ENCODE data around the gene SDK2. TPM values are rescaled to one million over a fixed set of nuclear protein-coding genes. Genes with fewer than 3 reads are reported as not detected.

SDK2 gene
- total and polyA plus RNA-seq, 2 of the 4 experiments (the other 2 are of a cell fraction), result under 0.01 to 0.03 TPM

DNA sequence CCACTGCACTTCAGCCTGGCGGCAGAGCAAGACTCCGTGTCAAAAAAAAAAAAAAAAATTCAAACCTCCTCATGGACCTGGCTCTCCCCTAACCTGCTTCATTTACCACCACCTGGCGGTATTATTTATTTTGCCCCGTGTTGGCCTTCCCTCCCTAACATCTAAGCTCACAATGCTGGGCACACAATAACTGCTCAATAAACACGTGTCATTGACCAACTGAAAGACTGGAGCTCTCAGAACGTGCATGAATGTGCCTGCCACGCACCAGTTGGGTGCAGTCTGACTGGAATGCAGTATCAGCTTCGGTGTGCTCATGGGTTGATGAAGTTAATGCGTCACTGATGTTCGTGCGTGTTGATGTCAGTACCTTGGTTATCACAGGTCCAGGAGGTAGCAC lies 268.1 kb downstream of the SDK2 start:
- Histone ChIP-seq H3K27me3 (ENCODE audit: control insufficient read depth, insufficient read depth, low read length) (peaks cover 22% of the 10 kb centered on the region), H3K23ac (ENCODE audit: low read depth, low read length) (no peak overlapping the region), H2AK9ac (replicated peaks; ENCODE audit: low read depth, low read length, poor library complexity) (no peak overlapping the region), H4K91ac (ENCODE audit: insufficient read depth, low read depth, low read length) (no peak overlapping the region), H2AFZ (replicated peaks; ENCODE audit: low read length, poor library complexity) (no peak overlapping the region), H3K9me3 (ENCODE audit: control insufficient read depth, insufficient read depth, low read length) (no peaks in the 10 kb centered on the region), H2BK20ac (ENCODE audit: low read depth, low read length) (no peak overlapping the region), H3K4me1 (ENCODE audit: control insufficient read depth, insufficient read depth, low read length) (peaks cover under 1% of the 10 kb centered on the region; the same call in 1 of the 2 replicates), H3K18ac (ENCODE audit: low read depth, low read length) (no peak overlapping the region), H3K4me3 (ENCODE audit: insufficient read depth, low read depth, low read length) (no peak overlapping the region), H4K20me1 (ENCODE audit: insufficient read depth, low read length) (no peaks in the 10 kb centered on the region), H3K36me3 (ENCODE audit: control insufficient read depth, insufficient read depth, low read length) (no peaks in the 10 kb centered on the region), H3K4me2 (ENCODE audit: low read depth, low read length) (no peak overlapping the region), H3K4ac (ENCODE audit: low read depth, low read length) (no peak overlapping the region), H3K56ac (ENCODE audit: extremely low read depth, insufficient read depth, low read length) (no peak overlapping the region), H3K79me1 (ENCODE audit: low read depth in 1 of 2, low read length in 2 of 2) (no peaks in the 10 kb centered on the region), H2AK5ac (ENCODE audit: low read depth, low read length) (no peak overlapping the region), H3K9me1 (ENCODE audit: insufficient read depth, low read length) (no peaks in the 10 kb centered on the region), H2BK120ac (ENCODE audit: low read depth, low read length) (no peak overlapping the region), H2BK5ac (ENCODE audit: low read depth, low read length, poor library complexity, severe bottlenecking) (no peak overlapping the region), H2BK15ac (ENCODE audit: low read depth, low read length) (no peak overlapping the region), H4K5ac (ENCODE audit: low read depth, low read length) (no peak overlapping the region), H4K8ac (ENCODE audit: low read depth in 2 of 2, low read length in 2 of 2) (no peak overlapping the region), H3K27ac (ENCODE audit: insufficient read depth, low read length) (no peak overlapping the region), H3K14ac (replicated peaks; ENCODE audit: low read depth, low read length) (no peak overlapping the region), H3K9ac (ENCODE audit: low read depth, low read length) (no peak overlapping the region)
- intact Hi-C loops (cut with micrococcal nuclease), result no loop called here
- 89% methylated on average over 9 of the region's 11 CpGs; no CpG with 5 or more reads in 1 of the 2 experiments for WGBS, 2 experiments (ENCODE audit: extremely low coverage in 2 of 2, insufficient read length in 1 of 2)
- in situ Hi-C loops (cut with MboI; ENCODE audit: low sequenced_read_pairs), result no loop called here
- DNase-seq (no peak), ATAC-seq (ENCODE audit: low read depth) (no peak)
- no peak for TF ChIP-seq NFE2L2 (IDR thresholded peaks at IDR 0.05; ENCODE audit: low read depth, low read length)
- TF ChIP-seq MXI1 (IDR thresholded peaks at IDR 0.05; ENCODE audit: borderline replicate concordance, low read depth, low read length), result no peak
- TF ChIP-seq, protein P1, sequence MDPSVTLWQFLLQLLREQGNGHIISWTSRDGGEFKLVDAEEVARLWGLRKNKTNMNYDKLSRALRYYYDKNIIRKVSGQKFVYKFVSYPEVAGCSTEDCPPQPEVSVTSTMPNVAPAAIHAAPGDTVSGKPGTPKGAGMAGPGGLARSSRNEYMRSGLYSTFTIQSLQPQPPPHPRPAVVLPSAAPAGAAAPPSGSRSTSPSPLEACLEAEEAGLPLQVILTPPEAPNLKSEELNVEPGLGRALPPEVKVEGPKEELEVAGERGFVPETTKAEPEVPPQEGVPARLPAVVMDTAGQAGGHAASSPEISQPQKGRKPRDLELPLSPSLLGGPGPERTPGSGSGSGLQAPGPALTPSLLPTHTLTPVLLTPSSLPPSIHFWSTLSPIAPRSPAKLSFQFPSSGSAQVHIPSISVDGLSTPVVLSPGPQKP (IDR thresholded peaks at IDR 0.05; ENCODE audit: borderline replicate concordance, low read depth, low read length), result no peak
- no peak for TF ChIP-seq RAD21 (IDR thresholded peaks at IDR 0.05; ENCODE audit: low read length)
- TF ChIP-seq RCOR1 (IDR thresholded peaks at IDR 0.05; ENCODE audit: insufficient replicate concordance, low read length), result no peak
- ChIA-PET CTCF (no interaction called here), POLR2A (ENCODE audit: unreplicated experiment) (no interaction called here)
- dilution Hi-C loops (cut with HindIII; ENCODE audit: low sequenced_read_pairs, unreplicated experiment), result no loop called here
- no TSS peak for BruUV-seq (replicated peaks)
